Measurements from ENCODE around the gene KLHL18. TPM values are rescaled to one million over a fixed set of nuclear protein-coding genes. Genes with fewer than 3 reads are reported as not detected.

KLHL18 gene
- polyA plus RNA-seq, 3 donors = 43.4 to 63.3 (median 45.3) TPM

DNA sequence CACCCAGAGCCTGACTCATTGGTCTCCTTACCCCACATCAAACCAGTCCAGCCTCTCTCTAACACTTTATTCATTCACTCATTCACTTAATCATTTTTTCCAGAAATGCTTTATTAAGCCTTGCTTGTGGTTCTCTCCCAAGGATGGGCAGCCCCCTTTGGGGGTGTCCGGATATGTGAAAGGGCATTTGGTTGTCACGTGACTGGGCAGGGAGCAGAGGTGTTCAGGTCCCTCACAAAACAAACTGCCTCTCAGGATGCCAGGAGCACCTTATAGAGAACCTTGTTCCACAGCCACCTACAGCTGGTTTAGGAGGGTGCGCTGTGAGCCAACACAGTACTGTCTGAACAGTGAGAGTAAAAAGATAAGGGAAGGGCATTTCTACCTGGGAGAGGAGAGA is 72.3 kb downstream of the KLHL18 start:
- TF ChIP-seq, protein P1, sequence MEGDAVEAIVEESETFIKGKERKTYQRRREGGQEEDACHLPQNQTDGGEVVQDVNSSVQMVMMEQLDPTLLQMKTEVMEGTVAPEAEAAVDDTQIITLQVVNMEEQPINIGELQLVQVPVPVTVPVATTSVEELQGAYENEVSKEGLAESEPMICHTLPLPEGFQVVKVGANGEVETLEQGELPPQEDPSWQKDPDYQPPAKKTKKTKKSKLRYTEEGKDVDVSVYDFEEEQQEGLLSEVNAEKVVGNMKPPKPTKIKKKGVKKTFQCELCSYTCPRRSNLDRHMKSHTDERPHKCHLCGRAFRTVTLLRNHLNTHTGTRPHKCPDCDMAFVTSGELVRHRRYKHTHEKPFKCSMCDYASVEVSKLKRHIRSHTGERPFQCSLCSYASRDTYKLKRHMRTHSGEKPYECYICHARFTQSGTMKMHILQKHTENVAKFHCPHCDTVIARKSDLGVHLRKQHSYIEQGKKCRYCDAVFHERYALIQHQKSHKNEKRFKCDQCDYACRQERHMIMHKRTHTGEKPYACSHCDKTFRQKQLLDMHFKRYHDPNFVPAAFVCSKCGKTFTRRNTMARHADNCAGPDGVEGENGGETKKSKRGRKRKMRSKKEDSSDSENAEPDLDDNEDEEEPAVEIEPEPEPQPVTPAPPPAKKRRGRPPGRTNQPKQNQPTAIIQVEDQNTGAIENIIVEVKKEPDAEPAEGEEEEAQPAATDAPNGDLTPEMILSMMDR (IDR thresholded peaks at IDR 0.05) = no peak
- no peak for DNase-seq
- no peaks in the 10 kb centered on the region for H3K79me2 ChIP-seq (ENCODE audit: insufficient read depth, low read length)
- no peak overlapping the region for H3K27ac ChIP-seq (ENCODE audit: low read depth in 1 of 2, low read length in 2 of 2)
- no peak overlapping the region for H3K9ac ChIP-seq (ENCODE audit: insufficient read depth, low read length, poor library complexity, severe bottlenecking)
- H3K4me3 ChIP-seq (replicated peaks in 1 of 3; ENCODE audit: low read depth in 2 of 3, low read length in 3 of 3) = no peak overlapping the region
- Mint-ChIP-seq H3K9me3 (peaks cover 17 to 35% (median 29%) of the 10 kb centered on the region in 7 donors), H3K4me1 (no peaks in the 10 kb centered on the region), H3K27me3 (ENCODE audit: low read depth in 3 of 3) (peaks cover 1 to 6% (median 1%) of the 10 kb centered on the region in 3 donors), H3K27ac (no peak overlapping the region), H3K4me3 (no peak overlapping the region), H3K36me3 (peaks cover 0 to 5% of the 10 kb centered on the region in 2 donors)
- 80% methylated on average over 1 of the region's 3 CpGs for WGBS (ENCODE audit: insufficient coverage)
- H4K20me1 ChIP-seq (ENCODE audit: insufficient read depth, low read length) = peaks cover 7% of the 10 kb centered on the region
- H3K9me3 ChIP-seq (replicated peaks in 1 of 2; ENCODE audit: control insufficient read depth in 1 of 2, insufficient read depth in 1 of 2, low read length in 2 of 2) = peaks cover 27 to 33% of the 10 kb centered on the region in 2 donors
- no peak overlapping the region for H3K4me2 ChIP-seq (replicated peaks; ENCODE audit: extremely low read depth, low read length, poor library complexity, severe bottlenecking)
- H2AFZ ChIP-seq (ENCODE audit: insufficient read depth, low read depth, low read length, poor library complexity, severe bottlenecking) = no peak overlapping the region
- no peaks in the 10 kb centered on the region for H3K27me3 ChIP-seq (ENCODE audit: control insufficient read depth in 2 of 2, insufficient read depth in 2 of 2, low read length in 2 of 2)
- no peaks in the 10 kb centered on the region for H3K36me3 ChIP-seq (replicated peaks in 1 of 2; ENCODE audit: control insufficient read depth in 1 of 2, insufficient read depth in 2 of 2, low read length in 2 of 2)
- intact Hi-C loops (cut with micrococcal nuclease) = no loop called here
- H3K4me1 ChIP-seq (ENCODE audit: control insufficient read depth in 1 of 2, insufficient read depth in 2 of 2, low read length in 2 of 2) = no peaks in the 10 kb centered on the region

DNA sequence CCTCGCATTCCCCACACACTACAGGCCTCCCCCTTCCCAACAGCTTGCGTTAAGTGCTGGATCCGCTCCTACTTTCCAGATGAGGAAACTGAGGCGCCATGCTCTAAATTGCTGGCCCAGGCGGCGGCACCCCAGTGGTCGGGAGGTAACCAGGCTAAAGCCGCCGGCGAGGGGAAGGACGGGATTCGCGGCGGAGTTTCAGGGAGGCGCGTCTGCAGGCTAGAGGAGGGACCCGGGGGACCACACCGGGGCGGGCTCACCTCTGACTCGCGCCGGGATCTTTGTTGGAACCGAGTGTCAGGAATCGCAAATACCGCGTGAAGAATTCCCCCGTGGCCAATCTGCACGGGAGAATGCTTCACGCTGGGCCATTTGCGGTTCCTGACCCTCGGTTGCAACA is 73.5 kb downstream of the KLHL18 start:
- intact Hi-C loops (cut with micrococcal nuclease) = no loop called here
- Mint-ChIP-seq H3K4me1 (no peaks in the 10 kb centered on the region), H3K27ac (no peak overlapping the region), H3K9me3 (peaks cover 22 to 42% (median 38%) of the 10 kb centered on the region in 7 donors), H3K4me3 (no peak overlapping the region), H3K36me3 (peaks cover 2 to 9% of the 10 kb centered on the region in 2 donors), H3K27me3 (ENCODE audit: low read depth in 3 of 3) (peaks cover 1 to 6% (median 1%) of the 10 kb centered on the region in 3 donors)
- no peaks in the 10 kb centered on the region for H3K36me3 ChIP-seq (replicated peaks in 1 of 2; ENCODE audit: control insufficient read depth in 1 of 2, insufficient read depth in 2 of 2, low read length in 2 of 2)
- H3K9me3 ChIP-seq (replicated peaks in 1 of 2; ENCODE audit: control insufficient read depth in 1 of 2, insufficient read depth in 1 of 2, low read length in 2 of 2) = peaks cover 31 to 41% of the 10 kb centered on the region in 2 donors
- DNase-seq = no peak
- H3K4me1 ChIP-seq (ENCODE audit: control insufficient read depth in 1 of 2, insufficient read depth in 2 of 2, low read length in 2 of 2) = no peaks in the 10 kb centered on the region
- no peak overlapping the region for H3K27ac ChIP-seq (ENCODE audit: low read depth in 1 of 2, low read length in 2 of 2)
- TF ChIP-seq, protein P1 (IDR thresholded peaks at IDR 0.05) = no peak
- 94% methylated on average over 25 of the region's 31 CpGs for WGBS (ENCODE audit: insufficient coverage)
- peaks cover 7% of the 10 kb centered on the region for H4K20me1 ChIP-seq (ENCODE audit: insufficient read depth, low read length)
- no peak overlapping the region for H3K4me2 ChIP-seq (replicated peaks; ENCODE audit: extremely low read depth, low read length, poor library complexity, severe bottlenecking)
- H3K27me3 ChIP-seq (ENCODE audit: control insufficient read depth in 2 of 2, insufficient read depth in 2 of 2, low read length in 2 of 2) = no peaks in the 10 kb centered on the region
- no peak overlapping the region for H3K9ac ChIP-seq (ENCODE audit: insufficient read depth, low read length, poor library complexity, severe bottlenecking)
- no peak overlapping the region for H2AFZ ChIP-seq (ENCODE audit: insufficient read depth, low read depth, low read length, poor library complexity, severe bottlenecking)
- H3K79me2 ChIP-seq (ENCODE audit: insufficient read depth, low read length) = no peaks in the 10 kb centered on the region
- H3K4me3 ChIP-seq (replicated peaks in 1 of 3; ENCODE audit: low read depth in 2 of 3, low read length in 3 of 3) = no peak overlapping the region
